ENCODE data around the gene SLC16A12. TPM values are rescaled to one million over a fixed set of nuclear protein-coding genes. Genes with fewer than 3 reads are reported as not detected.

SLC16A12 gene
- total RNA-seq, 2 experiments from 2014 or later: not detected

DNA sequence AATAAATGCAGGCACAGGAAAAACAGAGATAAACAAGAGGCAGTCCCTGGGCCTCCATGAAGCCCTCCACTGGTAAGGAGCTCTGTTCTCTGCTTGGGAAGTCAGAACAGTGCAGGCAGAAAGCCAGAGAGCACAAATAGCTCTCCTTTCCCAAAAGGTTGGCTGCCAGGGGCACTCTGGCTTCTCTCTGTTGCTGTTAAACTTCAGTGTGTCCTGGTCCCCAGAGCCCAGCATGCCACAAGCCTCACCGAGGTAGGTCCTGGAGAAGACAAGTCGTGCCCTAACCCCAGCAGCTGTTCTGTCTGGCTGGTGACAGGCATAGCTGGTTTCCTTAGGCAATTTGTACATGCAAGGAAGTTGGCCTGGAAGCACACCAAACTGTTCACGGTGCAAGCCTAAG lies 17.3 kb downstream of the SLC16A12 start:
- POLR2A ChIA-PET: no interaction called here
- CTCF ChIA-PET: no interaction called here

DNA sequence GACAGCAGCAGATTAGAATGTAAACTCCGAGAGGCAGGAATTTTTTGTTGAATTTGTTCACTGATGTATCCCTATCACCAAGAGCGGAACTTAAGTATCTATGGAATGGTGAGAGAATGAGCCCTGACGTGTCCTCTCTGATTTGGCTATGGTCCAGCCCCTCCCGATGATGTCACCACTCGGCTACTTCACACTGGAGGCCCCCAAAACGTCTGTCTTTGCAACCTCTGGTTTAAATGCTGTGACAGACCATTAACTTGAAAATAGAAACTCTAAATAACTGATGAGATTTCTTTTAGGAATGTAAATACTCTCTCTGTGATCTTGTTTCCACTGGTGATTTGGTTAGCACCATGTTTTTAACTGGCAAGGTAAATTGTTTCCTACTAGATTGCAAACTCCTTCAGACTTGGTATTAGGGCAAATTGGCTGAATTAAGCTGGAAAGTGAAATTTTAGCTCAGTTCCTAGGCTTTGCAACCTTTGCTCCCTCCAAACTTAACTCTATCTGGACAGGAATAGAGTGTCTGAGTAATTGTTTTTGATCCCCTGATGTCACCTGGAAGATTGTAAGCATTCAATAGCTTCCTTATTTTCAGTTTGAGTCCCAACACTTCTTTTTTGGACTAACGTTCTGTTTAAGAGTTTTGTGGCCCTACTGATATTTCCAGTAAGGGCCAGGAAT lies 19.1 kb downstream of the SLC16A12 start:
- ChIA-PET CTCF (no interaction called here), POLR2A (no interaction called here)

DNA sequence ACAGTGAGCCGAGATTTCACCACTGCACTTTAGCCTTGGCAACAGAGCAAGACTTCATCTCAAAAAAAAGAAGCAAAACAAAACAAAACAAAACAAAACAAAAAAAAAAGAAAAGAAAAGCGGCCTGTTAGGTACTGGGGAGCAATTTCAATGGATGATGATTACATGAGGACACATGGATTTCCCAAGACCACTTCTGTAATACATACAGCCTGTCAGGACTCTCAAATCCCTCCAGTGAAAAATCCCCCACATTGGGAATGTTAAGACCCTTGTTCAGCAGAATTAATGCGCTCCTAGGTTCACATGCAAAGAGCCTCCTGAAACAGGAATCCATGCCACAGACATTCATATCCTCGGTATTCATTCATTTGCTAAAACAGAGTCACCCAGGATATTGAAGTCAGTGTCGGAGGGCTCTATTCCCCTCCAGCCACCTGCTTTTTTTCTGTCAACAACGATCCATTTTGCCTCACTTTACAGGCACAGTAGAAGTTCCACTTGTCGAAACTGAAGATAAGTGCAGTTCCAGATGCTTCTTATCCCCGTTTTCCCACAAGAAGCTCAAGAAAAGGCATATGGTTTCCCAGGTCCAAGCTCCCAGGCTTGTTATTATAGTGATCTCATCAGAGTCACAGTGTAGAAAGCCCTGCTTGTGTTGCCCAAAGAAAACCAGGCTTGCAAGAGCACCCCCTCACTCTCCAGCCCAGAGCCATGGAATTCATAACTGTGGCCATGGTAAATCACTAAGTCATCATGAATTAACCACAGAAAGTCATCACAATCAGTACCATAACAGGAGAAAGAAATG lies 20.2 kb downstream of the SLC16A12 start:
- ChIA-PET CTCF (no interaction called here), POLR2A (no interaction called here)

DNA sequence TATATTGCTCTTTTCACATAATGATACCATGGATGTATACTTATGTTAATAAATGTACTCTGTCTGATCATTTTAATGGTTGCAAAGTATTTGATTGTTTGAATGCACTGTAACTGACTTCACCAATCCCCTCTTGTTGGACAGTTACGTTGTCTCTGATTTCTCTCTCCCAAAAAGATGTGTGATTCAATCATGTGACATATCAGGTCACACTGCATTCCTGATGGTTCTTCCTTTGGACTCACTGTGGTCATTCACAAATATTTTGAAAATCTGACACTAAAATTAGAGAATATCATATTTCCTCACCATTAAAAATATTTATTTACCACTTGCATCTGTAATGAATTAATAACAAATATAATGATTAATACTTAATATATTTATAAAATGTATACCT lies 22.2 kb downstream of the SLC16A12 start:
- ChIA-PET CTCF (no interaction called here), POLR2A (no interaction called here)

DNA sequence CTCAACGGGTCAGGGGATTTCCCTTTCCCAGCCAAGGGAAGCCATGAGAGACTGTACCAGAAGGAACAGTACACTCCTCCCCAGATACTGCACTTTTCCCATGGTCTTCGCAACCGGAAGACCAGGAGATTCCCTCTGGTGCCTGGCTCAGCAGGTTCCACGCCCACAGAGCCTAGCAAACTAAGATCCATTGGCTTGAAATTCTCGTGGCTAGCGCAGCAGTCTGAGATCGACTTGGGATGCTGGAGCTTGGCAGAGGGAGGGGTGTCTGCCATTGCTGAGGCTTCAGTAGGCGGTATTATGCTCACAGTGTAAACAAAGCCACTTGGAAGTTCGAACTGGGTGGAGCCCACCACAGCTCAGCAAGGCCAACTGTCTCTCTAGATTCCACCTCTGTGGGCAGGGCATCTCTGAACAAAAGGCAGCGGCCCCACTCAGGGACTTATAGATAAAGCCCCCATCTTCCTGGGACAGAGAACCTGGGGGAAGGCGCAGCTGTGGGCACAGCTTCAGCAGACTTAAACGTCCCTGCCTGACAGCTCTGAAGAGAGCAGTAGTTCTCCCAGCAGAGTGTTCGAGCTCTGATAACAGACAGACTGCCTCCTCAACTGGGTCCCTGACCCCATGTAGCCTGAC lies 29.6 kb downstream of the SLC16A12 start:
- ChIA-PET CTCF (no interaction called here), POLR2A (no interaction called here)

DNA sequence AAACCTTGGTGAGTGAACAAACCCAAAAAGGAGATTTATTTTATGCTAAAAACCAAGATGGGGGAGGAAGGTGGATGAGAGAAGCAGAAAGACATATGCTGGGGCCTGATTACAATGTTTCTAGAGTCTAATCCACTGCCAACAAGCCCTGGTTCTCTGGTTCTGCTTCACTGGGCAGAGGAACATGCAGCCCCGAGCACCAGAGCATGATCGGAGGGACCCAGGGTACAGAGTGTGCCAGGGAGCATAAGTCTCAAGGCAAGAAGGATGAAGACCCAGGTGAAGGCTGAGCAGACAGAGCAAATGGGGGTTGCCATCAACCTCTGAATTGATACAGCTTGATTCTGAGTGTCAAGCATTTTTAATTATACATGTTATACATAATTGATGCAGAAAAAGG lies 30.7 kb downstream of the SLC16A12 start:
- CTCF ChIA-PET: no interaction called here

DNA sequence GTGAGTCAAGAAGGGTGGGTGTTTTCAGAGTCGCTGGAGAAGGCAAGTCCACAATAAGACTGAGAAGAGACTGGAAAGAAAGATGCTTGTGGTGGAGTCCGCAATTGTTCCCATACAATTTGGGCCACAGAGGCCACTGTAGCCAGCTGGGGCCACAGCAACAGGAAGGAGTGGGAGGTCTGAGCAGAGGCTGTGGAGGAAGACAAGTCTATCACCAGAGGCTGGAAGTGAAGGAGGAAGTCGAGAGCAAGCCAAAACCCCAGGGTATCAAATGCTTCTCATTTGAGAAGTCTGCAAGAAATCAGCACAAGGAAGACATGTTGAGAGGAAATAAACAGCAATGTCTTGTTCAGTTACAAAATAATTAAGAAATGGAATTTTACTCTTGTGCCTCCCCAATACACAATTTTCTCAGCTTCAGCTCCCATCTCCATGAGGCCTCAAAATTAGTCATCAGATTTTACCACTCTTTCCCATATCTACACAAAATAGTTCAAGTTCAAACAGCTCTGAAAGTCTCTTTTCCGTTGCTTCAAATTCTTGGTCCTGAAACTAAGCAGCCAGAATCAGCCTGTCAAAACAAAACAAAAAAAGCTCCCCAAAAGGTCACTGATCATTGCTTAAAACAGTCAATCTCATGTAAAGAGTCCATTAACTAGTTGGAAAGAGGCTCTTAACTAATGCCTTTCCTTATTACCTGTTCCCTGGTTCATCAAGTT lies 31.6 kb downstream of the SLC16A12 start:
- ChIA-PET CTCF (no interaction called here), POLR2A (no interaction called here)

More for the DNA sequence above, 30.7 kb downstream of the SLC16A12 start:
- POLR2A ChIA-PET: no interaction called here

DNA sequence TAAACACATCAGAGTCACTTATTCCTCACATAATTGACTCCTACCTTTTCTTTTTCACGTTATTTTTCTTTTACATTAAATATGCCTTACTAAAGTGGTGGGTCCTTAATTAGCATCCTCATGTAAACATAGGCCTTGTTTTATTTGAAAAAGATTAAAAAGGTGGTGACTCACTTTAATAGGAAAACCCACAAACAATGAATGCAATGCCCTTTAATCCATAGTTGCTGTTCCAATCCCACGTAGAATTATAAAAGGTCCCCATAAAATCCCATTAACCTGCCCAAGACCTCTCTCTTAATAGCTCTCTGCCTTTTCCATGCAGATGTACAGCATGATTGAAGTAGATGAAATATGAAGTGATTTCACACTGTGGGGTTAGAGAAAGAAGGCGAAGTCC lies 32.2 kb downstream of the SLC16A12 start:
- CTCF ChIA-PET: no interaction called here
- POLR2A ChIA-PET: no interaction called here

DNA sequence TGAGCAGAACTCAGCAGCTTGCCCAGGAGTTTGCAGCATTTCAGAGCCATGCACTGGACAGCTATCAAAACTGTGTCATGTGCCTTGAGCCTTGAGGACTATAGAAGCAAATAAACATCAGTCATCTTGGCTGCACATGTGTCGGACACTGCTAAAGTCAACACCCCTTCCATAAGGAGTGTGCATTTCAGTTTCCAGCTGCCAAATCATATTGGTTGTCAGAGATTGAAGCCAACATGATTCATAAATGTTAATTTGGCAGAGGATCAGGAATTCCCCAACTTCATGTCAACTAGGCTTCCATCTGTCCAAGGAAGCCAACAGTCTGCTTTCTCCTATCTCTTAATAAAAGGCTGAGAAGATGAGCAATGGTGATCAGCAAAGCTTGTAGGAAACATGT lies 32.8 kb downstream of the SLC16A12 start:
- POLR2A ChIA-PET: no interaction called here
- CTCF ChIA-PET: no interaction called here

DNA sequence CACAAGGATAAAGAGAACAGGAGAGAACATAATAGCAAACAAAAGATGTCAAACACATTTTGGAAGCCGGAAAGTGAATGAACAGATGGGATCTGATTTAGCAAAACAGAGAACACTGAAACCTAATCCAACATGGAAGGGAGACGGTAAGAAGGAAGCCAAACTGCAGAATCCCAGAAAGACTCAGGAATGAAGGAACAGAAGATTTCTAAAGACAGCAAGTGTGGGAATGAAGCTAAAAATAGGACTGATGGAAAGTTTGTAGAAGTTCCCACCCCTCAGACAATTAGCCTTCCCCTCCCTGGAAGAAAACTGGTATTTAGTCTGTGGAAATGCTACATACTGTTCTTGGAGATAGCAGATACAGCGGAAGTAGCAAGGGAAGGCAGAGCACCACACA lies 40.8 kb downstream of the SLC16A12 start:
- CTCF ChIA-PET: no interaction called here
- POLR2A ChIA-PET: no interaction called here

DNA sequence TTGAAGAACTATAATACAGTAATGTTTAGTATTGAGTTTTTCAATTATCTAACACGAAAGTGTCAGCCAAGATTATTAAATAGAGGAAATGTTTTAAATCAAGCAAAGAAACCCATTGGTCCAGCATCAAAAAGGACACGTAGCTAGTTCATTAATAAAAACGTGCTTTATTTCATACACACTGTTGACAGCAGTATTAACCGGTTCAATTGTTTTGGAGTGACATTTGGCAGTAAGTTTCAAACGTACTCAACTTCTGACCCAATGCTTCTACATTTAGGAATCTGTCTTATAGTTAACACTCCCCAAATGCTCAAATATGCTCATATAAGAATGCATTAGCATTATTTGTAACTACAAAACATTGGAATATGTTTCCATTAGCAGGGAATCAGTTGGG lies 41.3 kb downstream of the SLC16A12 start:
- ChIA-PET POLR2A (no interaction called here), CTCF (no interaction called here)

DNA sequence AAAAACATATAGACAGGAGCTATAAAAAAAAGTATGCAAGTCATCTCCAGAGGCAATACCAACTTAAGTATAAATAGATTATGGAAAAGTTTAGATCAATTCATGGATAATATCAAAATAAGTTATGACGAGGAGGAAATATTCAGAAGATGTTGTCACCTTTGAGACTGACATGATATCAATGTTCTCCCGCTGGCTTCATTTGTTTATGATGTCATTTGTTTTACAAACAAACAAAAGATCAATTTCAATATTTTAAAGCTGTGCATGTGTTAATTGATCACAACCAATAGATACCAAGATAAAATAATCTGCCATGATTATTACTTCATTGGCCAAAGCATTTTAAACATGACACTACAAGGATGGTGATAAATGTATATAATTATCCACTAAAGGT lies 43.5 kb downstream of the SLC16A12 start:
- POLR2A ChIA-PET: no interaction called here
- CTCF ChIA-PET: no interaction called here

DNA sequence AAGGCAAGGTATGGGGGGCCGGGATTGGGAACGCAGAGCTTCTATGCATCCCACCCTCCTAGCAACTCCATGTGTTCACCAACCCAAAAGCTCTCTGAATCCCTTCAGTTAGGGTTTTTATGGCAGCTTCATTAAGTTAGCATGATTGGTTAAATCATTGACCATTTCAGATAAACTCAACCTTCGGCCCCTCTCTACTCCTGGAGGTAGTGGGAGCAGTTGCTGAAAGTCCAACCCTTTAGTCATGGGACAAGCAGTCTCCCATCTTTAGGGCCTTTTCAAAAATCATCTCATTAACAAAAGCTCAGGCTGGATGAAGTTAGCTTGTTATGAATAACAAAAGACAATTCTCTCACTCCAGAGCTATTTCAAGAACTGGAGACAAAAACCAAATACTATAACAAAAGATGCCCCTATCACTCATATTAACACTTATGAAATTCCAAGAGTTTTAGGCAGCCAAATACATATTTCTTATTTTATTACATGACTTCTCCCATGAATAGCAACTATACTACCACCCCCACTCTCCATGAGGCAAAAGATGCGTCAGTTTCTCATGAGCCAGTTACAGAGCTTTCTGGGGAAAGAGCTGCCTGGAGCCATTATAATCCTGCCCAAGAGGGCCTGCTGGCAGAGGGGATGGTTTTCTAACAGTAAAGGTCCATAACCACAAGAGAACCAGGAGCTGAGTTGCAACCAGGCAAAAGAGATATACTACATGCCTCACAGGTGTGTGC lies 44.6 kb downstream of the SLC16A12 start:
- CTCF ChIA-PET: no interaction called here
- POLR2A ChIA-PET: no interaction called here

DNA sequence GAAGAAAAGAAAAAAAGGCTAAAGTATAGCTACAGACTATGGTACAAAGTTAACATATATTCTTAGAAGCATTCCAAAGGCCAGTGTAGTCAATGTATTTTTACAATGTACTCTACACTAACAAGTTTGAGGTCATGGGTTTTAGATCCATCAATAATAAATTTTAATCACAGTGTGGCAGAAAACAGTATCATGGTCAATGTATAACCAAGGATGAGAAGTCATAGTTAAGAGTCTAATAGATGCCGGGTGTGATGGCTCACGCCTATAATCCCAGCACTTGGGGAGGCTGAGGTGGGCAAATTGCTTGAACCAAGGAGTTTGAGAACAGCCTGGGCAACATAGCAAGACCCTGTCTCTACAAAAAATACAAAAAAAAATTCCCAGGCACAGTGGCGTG lies 53.1 kb downstream of the SLC16A12 start:
- ChIA-PET CTCF (no interaction called here), POLR2A (no interaction called here)

DNA sequence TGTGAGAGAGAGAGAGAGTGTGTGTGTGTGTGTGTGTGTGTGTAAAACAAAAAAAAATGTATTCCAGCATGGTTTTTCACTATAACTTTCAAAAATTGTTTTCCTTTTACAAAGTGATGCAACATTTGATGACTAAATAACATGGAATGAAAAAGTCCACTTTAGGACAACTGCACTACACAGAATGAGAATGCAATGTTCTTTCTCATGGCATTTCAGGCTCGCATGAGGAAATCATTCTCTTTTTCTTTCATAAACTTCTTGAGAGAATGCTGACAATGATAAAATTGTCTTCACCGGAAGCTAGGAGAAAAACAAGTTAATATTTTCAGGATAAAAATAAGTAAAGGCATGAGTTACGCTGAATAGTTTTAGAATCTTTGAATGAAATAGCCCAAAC lies 53.7 kb downstream of the SLC16A12 start:
- ChIA-PET CTCF (no interaction called here), POLR2A (no interaction called here)

DNA sequence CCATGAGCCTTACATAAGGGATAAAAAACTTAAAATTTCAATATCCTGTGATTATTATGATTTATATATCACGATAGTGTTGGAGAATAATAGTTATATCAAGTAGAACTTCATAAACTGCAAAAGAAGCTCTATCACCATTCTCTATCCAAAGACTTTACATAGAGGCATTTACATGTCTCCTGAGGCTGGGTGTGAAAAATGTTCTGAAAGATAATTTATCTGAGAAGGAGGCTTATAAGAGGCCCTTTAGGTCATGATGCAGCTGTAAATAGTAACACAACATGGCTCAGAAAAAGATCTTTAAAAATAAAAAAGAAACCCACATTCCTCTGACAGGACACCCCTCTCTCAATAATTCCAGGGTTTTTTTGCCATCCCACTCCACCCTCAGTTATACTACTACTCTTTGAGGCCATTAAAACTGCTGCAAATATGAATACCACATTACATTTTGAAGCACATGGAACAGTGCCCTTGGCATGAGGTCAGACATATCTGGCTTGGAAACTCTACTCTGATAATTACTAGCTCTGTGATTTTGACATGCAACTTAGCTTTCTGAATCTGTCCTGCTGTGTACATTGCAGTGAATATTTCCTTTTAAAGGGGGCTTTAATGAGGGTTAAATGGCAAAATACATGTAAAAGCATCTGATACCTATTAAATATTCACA lies 55.5 kb downstream of the SLC16A12 start:
- POLR2A ChIA-PET: no interaction called here
- CTCF ChIA-PET: interaction anchor here (0.6 kb wide), 1 partner anchor 49 kb away, joined by 5 read pairs; no protein-coding TSS in a partner anchor

DNA sequence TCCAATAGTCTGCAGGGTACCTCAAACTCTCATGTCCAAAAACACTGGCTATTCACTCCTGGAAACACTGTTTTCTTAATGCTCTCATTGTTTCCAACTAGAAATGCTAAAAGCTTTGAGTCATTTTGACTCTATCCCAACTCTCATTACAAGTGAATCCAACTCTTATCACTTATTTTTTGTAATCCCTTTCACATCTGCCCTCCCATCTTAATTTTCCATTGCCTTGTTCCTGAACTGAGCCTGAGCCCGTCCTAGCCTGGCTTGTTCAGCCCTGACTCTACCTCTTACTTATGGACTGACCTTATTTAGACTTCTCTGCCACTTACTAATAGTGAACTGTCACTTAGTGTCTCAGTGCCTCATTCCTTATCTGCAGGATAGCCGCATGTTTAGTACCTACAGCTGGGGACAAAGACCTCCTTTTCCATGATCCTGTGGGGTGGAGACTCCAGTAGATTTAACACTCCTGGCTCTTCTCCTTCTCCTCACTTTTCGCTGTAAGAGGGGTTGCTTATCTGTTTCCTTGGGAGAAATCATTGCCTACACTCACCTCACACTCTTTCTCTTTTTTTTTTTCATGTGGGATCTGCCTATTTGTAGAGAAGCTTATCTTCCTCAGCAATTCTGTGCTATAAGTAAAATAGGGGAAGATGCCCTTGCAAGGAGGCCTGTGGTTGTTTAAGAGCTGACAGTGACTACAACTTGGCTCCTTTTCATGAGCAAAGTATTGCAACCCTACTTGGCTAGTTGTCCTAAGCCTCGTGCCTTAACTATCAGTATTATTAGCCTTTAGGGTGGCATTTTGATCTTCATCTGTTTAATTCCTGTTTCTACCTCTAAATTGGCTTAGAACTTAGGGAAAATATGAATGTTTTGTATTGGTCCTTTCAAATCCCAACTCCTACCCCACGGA lies 56.4 kb downstream of the SLC16A12 start:
- ChIA-PET POLR2A (no interaction called here), CTCF (interaction anchor here (0.6 kb wide), 1 partner anchor 50 kb away, joined by 5 read pairs; no protein-coding TSS in a partner anchor)

DNA sequence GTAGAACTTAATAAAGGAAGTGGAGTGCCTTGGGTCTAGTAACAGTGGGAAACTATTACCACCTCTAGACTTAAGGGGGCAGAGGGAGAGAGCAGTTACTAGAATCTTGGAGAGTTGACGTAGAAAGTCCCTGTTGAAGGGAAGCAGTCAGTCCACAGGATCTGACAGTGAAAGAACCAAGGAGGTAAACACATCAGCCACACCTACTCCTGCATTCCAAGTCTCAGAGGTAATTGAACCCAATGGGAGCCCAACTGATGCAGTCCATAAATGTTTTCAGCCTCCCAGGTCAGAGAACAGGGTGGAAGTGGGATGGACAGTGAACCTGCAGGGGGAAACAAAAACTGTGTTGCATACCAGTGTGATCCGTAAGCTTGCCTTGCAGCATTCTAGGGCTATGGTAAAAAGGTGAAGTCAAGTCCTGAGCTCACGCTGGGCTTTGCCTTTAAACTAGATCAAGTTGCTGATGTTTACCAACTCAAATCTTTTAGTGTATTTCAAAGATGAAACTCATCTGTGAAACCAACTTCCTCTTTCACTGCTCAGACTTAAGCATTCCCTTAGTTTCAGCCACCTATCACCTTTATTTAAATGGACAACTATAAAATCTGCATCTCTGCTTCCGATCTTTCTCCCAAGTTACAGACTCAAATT lies 57.2 kb downstream of the SLC16A12 start:
- ChIA-PET CTCF (no interaction called here), POLR2A (no interaction called here)

Data from activated CD8-positive, alpha-beta memory T cell treated with anti-CD3 and anti-CD28 coated beads for 36 hours (primary cell).